Stimulated activated CD8-positive, alpha-beta memory T cell treated with anti-CD3 and anti-CD28 coated beads, Interleukin-15, amount 100 ng/mL, for 1 hour (primary cell): ENCODE results near the gene SLC6A4.

Source experiments
- DNase-seq: peaks from one replicate; pipeline ENCODE4 v3.0.0-alpha.2; 2020; ENCODE audit warnings: low read depth

Gene SLC6A4

DNA sequence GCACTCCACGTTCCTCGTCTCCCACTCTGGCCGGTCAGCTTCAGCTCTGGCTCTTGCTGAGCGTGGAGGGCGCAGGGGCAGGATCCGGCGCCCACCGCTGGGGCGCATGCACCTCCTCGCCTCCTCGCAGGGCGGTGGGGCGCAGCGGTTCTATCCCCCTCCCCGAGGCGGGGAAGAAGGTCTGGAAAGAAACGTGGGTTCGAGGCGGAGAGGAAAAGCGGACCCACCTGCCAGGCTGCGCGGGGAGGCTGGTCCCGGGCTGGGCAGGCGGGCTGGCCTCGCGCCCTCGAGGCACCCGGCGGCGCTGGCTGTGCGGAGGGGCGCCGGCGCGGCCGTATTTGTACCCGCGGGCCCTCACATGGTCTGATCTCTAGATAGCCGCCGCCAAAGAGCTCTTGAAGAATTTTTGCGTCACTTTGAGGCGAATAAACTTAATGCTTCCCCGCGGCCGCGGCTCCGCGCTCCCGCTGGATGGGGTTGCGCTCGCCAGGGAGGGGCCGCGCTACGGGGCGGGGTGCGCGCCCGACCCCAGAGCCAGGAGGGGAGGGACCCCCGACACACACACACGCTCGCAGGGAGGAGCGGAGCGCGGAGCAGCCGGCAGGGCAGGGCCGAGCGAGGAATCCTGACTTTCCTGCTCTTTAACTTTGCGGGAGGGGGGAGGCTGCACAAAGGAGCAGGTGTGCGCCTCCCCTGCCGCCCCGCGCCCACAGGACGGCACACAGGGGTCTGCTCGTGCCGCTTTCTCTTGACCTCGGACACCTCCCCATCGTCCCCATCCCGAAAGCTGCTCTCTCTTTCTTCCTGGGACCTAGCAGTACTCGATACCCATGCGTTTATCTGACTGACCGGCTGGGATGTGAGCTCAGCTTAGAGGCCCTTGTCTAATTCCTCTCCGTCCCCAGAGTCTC is at the start of gene SLC6A4:
SLC6A4 (minus strand) TSS at position 312 of the 911 bp plus-strand sequence. CDS start 13,739 bp downstream, outside the sequence.
- no peak for DNase-seq

DNA sequence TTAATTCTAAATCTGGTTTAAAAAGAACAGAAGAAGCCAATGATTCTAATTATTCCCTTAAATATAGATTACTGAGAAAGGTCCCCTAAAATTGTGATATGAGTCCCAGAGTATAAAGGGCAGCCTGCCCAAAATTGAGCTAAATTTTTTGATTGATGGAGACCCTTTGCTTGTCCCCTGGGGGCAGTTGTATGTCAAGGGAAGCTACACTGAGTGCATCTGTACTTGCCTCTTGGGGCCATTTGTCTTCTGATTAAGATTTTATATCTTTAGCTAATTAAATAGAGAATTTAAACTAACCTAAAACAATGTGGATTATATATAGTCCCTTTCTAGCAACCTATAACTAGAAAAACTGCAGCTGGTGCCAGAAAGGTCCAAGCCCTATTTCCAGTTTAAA is 43.7 kb upstream of the SLC6A4 start:
- no peak for DNase-seq

DNA sequence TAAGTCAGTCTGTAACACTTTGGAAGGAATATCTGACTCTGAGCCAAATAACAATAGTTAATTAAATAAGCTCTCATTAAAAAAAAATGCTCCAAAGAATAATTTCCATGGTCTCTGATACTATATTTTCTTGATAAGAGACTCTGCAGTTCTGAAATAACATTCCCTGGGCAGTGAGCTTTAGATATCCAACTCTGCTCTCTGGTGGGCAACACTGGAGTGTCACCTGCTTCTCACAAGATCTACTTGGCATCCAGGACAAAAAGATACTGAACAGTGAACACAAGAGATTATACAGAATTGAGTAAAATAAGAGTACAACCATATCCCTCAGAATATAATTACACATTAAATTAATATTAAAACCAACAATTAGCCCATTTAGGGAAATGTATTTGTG is 42.5 kb upstream of the SLC6A4 start:
- no peak for DNase-seq

DNA sequence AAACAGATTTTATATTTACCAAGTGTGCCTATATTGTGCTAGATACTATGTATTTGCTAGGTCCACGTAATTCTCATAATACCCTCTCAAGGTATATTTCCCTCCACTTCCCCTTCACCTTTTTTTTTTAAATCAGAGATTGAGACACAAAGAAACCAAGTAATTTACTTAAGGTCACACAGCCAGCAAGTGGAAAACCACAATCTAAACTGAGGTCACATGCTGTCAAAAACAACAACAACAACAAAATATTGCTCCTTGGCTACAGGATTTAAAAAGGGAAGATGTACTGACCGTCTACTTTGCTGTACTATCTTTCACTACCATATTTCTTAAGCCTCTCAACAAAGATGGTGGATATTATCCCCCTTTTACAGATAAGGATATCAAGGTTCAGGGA is 40.4 kb upstream of the SLC6A4 start:
- DNase-seq, result no peak

DNA sequence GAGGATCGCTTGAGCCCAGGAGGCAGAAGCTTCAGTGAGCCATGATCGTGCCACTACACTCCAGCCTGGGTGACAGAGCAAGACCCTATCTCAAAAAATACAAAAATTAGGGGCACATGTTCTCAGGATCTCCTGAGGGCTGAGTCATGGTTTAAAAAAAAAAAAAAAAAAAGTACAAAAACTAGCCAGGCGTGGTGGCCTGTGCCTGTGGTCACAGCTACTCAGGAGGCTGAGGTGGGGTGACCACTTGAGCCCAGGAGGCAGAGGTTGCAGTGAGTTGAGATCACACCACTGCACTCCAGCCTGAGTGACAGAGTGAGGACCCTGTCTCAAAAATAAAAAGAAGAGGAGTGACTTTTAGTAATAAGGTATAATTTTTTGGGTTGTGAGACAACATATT is 39.4 kb upstream of the SLC6A4 start:
- DNase-seq, result no peak

DNA sequence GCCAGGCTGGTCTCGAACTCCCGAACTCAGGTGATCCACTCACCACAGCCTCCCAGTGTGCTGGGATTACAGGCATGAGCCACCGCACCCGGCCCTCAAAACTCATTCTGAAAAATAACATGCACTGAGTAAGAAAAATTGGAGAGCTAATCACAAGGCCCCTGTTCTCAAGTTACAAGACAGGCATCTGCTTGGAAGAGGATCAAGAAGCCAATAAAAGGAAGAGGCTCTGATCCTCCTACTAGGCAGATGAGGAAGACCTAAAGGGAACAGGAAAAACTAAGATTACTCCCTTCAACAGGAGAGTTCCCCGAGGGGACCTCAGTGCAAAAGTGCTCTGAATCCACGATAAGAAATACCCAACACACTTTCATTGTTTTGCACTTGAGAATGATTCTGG is 37.9 kb upstream of the SLC6A4 start:
- DNase-seq, result no peak

DNA sequence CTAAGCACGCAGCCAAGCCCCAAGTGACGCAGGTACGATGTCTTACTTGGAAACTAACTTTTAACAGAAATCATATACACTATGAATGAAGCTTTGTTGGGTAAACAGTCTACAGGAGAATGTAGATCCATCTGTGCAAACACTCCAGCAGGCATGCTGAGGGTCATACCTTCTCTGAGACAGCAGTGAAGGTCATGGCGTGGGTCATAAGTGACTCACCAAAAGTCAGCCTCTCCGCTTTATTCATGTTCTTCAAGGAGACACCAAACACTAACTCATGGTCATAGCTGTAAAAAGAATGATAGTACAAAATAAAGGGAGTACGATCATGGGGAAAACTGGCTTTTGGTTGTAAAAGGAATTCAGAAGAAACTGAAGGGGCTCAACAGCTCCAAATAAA is 35.6 kb upstream of the SLC6A4 start:
- DNase-seq, result no peak

DNA sequence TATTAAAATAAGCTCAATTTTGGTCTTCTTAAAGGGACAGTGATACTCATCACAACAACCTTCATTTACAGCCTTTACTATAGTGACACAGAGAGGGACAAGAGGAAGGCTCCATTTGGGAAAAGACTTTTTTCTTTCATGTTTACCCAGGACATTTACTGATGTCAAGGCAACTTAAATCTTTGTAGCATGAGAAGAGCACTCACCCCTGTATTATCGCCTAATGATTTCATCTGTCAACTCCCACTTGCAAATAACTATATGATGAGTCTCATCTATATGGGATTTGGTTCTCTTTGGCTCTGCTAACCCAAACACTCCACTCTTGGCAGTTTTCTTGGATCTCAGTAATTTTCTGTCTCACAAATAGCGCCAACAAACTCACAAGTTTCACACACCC is 32.1 kb upstream of the SLC6A4 start:
- DNase-seq, result no peak

DNA sequence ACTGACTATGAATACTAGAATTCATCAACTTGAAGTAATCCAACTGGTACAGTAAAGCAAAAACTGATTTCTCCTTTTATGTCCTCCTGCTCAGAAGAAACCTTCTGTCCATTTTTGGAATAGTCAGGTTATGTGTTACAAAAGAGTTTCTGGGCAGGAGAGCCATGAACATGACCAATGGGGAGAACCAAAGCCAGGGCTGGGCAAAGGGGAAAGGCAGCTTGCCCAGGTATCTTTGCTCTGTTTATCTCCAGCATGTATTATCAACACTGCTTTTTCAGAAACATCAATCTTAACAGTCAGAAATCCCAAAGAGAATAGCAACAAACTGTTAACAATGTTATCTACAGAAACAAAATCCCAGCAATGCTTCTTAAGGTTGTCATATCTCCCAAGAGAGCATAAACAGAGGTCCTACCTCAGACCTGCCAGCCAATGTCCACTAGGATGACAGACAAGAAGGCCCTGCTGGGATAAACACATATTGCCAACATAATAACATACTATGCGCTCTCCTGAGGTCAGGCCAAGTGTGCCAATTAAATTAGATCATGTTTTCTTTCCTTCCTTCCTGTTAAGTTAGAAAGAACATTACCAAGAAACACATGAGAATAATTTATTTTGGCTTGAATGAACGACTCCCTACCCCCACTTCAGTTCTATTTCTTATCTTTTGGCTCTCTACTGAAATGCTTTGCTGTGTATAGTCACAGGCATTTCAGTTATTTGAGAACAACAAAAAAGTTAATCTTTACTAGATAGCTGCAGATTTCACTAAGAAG is 28.2 kb upstream of the SLC6A4 start:
- no peak for DNase-seq

DNA sequence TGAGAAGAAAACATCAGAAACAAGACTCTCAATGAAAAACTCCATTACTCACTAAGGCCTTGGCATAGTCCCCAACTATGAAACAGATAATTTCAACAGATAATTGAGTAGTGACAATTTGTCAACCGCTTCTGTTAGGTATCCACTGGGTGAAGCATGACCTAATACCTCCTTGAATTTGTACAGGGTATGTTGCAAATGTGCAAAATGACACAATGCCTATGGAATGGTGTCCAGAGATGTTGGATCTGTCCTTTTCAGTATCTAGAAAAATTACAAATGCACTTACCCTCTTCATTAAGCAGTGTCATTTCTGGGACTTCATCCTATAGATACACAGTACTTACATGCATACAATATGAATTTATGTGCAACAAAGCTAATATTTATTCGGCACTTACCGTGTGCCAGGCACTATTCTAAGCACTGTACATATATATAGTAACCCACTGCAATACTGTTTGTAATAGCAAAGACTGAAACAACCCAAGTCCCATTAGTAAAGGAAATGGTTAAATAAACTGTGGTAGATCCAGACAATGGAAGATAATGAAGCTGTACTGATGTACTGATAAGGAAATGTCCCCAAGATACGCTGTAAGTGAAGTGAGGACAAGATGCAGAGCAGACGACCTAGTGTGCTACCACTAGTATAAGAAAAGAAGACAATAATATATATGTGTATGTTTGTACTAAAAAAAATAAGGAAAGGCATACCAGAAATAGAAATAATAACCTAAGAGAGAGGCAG is 21.4 kb upstream of the SLC6A4 start:
- no peak for DNase-seq

DNA sequence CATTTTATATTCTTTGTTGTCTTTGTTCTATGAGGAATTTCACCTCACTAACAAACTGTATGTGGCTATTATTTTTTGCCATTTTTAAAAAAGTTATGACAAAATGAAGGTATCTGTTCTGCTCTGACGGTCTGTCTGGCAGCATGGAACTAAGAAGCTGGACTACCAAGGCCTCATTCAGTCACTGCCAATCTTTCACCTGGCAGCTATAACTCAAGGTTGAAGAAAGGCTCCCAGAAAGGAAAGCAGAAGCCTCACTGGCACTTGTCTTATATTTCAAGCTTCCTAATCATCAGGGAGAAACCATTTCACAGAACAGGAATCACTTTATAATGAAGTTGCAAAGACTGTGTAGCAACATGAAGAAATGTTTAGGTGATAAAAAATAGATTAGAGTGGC is 18.7 kb upstream of the SLC6A4 start:
- DNase-seq, result no peak

DNA sequence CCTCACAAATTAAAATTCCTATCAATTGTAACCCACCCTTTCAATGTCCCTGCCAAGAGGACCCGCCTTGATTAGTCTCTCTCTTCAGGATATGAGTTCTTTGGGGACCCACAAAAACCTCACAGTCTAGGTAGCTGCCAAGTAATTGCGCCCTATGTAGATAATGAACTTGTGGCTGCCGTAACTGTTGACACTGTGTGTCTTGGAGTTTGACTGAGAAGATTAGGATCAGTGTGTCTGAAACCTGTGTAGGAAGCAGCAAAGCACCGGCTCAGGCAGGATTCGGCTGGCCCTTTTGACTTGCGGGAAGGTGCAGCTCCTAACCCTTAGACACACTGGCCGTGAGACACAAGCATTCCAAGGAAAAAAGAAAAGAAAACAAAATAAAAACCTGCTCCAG is 17.8 kb upstream of the SLC6A4 start:
- no peak for DNase-seq

DNA sequence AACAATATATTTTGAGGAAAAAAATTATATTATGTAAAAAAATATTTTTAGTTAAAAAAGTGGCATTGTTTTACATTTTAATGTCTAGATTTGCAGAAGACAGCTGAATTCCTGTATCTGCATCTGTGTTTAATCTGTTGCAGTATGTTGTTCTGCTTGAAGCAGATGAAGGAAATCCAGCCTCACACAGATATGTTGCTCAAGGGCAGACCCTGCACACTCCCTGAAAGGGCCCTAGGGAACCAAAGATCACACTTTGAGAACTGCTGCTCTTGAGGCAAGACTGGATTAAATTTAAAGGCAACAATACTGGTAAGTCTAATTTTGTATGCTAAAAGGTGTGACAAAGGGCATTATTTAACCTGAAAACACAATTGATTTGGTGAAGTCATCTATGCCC is 16.4 kb upstream of the SLC6A4 start:
- DNase-seq, result no peak

DNA sequence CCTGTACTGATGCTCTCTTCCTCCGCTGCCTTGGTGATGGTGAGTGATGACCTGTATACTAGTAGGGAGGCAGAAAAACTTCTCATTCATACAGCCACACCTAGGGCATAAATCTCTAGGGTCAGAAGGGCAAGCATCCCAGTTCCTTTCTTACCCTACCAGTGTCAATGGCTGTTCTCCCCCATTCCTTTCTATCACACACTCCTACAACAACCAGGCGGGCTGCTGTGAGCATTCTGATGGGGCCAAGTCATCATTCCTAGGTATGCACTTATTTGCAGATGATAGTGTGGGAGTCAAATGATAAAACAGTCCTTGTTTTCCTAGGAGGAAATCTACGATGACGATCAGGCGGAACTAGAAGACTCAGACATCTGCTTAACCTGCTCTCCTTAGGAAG is 14.0 kb upstream of the SLC6A4 start:
- no peak for DNase-seq

DNA sequence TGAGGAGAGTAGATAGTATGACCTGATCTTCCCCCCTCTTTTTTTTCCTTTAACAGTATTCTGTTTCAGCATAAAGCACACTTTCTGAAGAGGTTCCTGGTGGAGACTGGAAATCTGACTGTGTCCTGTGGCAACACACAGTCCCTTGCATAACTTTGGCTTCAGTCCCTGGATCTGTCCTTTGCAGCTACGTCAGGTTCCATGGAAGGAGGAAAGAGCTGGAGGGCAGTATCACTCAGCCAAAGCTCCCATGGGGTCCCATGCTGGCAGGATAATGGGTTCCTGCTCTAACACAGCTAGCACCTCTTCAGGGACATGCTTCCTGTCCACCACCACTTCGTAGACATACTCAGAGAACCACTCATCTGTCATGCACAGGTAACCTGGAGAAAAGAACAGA is 13.3 kb upstream of the SLC6A4 start:
- DNase-seq, result no peak

DNA sequence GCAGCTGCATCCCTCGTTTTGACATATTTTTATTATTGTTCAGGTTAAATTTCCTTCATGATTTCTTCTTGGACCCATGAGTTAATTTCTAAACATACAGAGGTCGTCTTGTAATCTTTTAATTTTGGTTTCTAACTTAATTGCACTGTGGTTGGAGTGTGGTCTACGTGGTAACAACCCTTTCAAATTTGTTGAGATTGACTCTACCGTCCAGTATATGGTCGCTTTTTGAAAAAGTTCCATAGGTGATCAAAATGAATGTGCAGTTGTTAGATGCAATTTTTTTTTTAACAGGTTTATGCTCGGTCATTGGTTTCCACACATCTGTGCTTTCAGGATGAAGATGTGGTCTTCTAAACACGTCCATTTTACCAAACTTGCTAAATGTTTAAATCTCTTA is 11.0 kb upstream of the SLC6A4 start:
- DNase-seq, result no peak

DNA sequence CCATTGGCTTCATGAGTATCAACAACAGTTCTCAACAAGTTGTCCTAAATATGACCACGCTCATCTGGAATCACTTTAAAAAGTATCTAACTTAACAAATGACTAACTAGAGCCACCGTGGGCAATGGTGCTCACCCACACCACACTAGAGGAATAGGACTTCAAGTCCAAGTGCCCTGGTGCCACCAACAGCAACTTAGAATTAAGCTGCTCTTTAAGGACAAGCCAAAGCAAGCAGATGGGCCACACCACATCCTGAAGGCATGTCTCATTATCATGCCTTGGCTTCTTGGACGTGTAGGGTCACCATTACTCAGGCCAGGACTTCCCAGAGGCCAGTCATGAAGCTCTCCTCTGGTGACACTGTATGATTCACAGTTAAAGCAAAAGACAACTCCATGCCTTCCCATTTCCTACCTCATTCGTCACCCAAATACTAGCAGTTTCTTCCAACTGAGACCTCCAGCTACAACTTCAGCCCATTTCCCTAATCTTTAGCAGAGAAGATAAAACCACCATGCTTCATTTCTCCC is 9.4 kb upstream of the SLC6A4 start:
- no peak for DNase-seq

DNA sequence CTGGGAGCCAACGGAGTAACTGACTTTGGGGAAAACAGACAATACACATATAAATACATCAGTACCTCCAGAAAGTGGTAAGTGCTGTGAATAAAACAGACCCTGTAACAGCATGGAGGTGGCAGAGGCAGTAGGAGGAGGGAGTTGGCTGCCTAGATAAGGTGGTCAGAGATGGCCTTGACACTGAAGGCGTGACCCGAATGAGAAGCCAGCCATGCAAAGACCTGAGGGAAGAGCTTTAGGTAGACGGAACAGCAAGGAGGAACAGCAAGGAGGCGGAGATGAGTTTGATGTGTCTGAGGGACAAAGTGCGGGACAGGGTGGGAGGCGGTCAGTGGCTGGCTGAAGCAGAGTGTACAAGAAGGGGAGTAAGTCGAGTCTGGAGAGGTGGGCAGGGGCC is 8.1 kb upstream of the SLC6A4 start:
- DNase-seq, result no peak

DNA sequence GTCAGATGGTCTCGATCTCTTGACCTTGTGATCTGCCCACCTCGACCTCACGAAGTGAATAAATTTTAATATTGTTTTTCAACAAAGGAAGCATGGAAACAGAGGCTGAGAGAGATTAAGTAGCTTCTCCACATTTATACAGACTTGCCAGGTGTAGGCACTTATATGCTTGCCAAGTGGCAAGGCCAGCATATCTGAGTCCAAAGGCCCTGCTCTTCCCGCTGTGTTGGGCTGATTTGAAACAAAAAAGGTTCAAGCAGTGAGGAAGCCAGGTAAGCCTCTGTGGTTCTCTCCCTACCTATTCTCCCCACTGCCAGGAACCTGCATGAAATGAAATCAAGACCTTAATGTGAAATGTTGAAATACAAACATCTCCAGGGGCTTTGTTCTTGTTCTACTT is 7.5 kb upstream of the SLC6A4 start:
- DNase-seq, result no peak

DNA sequence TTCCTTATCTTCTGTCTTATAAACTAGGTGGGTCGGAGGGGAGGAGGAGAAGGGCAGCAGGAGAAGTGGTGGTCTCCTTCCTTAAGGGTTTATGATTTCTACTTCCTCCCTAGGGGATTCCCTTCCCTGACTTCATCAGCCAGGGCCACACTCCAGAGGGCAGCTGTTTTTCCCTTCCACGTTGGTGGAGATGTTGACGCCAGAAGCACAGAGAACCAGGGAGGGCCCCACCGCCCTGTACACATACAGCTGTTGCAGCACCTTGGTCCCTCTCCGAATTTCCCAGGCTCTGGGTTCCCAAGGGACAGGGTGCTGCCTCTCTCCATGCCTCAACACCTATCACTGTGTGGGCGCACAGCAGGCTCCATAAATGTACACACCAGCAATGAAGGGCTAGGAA is 5.6 kb upstream of the SLC6A4 start:
- DNase-seq, result no peak

DNA sequence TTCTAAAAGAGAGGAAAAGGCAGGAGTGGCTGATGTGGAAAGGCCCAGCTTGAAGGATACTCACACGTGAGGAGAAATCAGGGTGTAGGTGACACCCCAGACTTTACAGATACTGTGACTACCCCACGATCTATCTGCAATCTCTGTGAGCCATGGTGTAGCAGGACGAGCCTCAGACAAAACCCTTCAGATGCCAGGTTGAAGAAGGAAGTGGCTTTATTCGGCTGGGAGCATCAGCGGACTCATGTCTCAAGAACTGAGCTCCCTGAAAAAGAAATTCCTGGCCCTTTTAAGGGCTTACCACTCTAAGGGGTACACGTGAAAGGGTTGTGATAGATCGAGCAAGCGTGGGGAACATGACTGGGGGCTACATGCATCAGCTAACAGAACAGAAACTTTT is 4.7 kb upstream of the SLC6A4 start:
- no peak for DNase-seq

DNA sequence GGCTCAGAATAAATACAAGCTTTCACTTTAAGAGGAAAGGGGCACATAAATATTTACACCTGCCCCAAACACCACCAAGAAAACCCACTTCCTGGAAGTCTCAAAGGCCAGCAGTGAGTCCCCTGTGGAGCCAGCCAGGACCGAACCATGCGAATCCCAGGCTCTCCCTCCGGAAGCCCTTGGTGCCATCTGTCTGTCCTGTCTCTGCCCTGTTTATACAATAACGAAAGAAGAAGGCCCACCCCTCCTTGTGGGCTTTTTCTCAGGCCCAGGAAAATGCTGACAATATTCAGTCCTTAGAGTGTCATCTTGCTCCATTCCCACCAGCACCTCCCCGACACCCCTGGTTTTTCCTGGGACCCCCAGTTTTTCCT is 3.6 kb upstream of the SLC6A4 start:
- no peak for DNase-seq
